Fibroblast of skin of scalp (primary cell): ENCODE measurements around the gene PAOX.

Experiments
- DNase-seq: peaks from one replicate; pipeline ENCODE4 v3.0.0-alpha.2; 2013

PAOX gene

DNA sequence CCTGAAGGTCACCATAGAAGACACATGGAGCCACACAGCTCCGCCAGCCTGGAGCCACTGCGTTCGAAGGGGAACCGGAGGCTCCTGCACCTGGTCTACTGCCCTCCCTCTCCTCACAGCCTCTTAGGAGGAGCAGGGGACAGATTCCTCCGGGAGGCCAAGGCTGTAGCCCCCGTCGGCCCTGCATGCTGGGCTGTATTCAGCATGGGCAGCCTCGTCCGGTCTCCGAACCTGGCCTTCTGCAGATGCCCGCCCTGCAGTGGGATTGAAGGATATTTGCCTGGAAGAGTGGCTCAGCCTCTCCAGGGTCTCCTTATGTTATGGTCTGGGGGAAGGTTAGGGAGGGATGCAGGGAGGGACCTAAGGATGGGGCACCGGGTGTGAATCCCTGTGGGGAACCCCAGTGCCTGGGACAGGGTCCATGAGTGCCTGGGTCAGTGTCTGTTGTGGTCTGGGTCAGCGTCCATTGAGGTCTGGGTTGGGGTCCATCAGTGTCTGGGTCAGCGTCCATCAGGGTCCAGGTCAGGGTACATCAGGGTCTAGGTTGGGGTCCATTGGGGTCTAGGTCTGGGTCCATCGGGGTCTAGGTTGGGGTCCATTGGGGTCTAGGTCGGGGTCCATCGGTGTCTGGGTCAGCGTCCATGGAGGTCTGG lies 61.7 kb downstream of the PAOX start:
- DNase-seq = no peak
